HEK293T (cell line): Measurements from ENCODE around the gene CRADD.

Experiments used
- ARNT ChIP-seq: fragments of 450-650 bp; IDR thresholded peaks from 2 replicates; pipeline ENCODE4 v1.6.1; 2017; ENCODE audit warnings: mild to moderate bottlenecking
- BHLHE40 ChIP-seq: fragments of 450-650 bp; IDR thresholded peaks from 2 replicates; pipeline ENCODE4 v1.6.1; 2016; ENCODE audit warnings: mild to moderate bottlenecking, moderate library complexity, borderline replicate concordance
- CTBP1 ChIP-seq: fragments of 450-650 bp; IDR thresholded peaks from 2 replicates; pipeline ENCODE4 v1.6.1; 2016; ENCODE audit warnings: borderline replicate concordance
- ELF4 ChIP-seq: fragments of 450-650 bp; IDR thresholded peaks from 2 replicates; pipeline ENCODE4 v1.6.1; 2017; ENCODE audit warnings: antibody characterized with exemption
- FOXA1 ChIP-seq: fragments of 450-650 bp; IDR thresholded peaks from 2 replicates; pipeline ENCODE4 v1.6.1; 2016; ENCODE audit warnings: mild to moderate bottlenecking
- FOXK2 ChIP-seq: fragments of 450-650 bp; IDR thresholded peaks from 2 replicates; pipeline ENCODE4 v1.6.1; 2016; ENCODE audit warnings: mild to moderate bottlenecking
- FOXM1 ChIP-seq: fragments of 450-650 bp; IDR thresholded peaks from 2 replicates; pipeline ENCODE4 v1.6.1; 2017; ENCODE audit warnings: mild to moderate bottlenecking, borderline replicate concordance
- HDGF ChIP-seq: fragments of 450-650 bp; IDR thresholded peaks from 2 replicates; pipeline ENCODE4 v1.6.1; 2017; ENCODE audit warnings: antibody characterized with exemption, borderline replicate concordance
- NFRKB ChIP-seq: fragments of 450-650 bp; IDR thresholded peaks from 2 replicates; pipeline ENCODE4 v1.6.1; 2016; ENCODE audit warnings: mild to moderate bottlenecking, moderate library complexity
- SP1 ChIP-seq: fragments of 450-650 bp; IDR thresholded peaks from 2 replicates; pipeline ENCODE4 v1.6.1; 2017
- TARDBP ChIP-seq: fragments of 450-650 bp; IDR thresholded peaks from 2 replicates; pipeline ENCODE4 v1.6.1; 2016
- ZNF384 ChIP-seq: fragments of 450-650 bp; IDR thresholded peaks from 2 replicates; pipeline ENCODE4 v1.6.1; 2016
- TF ChIP-seq, protein P1 (sequence below): fragments of 450-650 bp; IDR thresholded peaks from 2 replicates; pipeline ENCODE4 v1.6.1; 2016

DNA sequence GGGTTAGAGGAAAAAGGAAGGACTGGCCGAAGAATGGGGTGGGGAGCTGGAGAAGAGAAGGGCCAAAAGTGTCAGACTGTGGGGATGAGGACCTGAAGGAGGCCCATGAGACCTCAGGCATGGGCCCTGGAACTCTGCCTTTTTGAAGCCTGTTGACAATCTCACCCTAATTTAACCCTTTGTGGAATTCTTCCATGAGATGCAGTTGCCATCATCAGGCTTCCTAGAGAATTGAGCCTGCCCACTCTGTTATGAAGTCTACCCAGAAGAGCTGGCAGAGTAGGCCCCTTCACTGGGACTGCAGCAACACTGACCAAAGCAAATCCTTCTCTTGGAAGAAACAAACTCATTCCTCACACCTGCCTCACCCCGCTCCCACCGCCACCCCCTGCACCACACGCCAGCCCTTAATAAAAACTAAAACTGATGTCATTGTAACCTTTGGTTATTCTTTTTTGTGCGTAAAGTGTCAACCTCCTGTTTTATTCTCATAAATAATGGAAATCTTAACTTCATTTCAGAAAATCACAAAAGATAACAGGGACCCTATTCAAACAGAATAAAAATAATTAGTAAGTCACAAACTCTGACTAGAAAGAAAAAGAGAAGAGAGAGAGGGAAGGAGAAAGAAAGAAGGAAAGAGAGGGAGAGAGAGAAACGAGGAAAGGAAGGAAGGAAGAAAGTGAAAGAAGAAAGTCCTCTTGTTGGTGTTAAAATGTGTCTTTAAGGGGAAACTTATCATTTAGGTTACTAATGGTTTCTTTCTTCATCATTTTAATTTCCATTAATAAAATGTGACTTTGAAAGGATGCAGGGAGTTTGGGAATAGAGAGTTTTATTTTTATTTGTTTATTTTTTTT lies 61.3 kb downstream of the CRADD start:
- TF ChIP-seq NFRKB: no peak
- no peak for TF ChIP-seq BHLHE40
- TF ChIP-seq HDGF: no peak
- no peak for TF ChIP-seq ARNT
- TF ChIP-seq FOXM1: no peak
- no peak for TF ChIP-seq SP1
- no peak for TF ChIP-seq TARDBP
- TF ChIP-seq ELF4: no peak
- no peak for TF ChIP-seq FOXK2
- no peak for TF ChIP-seq FOXA1
- TF ChIP-seq, protein P1, sequence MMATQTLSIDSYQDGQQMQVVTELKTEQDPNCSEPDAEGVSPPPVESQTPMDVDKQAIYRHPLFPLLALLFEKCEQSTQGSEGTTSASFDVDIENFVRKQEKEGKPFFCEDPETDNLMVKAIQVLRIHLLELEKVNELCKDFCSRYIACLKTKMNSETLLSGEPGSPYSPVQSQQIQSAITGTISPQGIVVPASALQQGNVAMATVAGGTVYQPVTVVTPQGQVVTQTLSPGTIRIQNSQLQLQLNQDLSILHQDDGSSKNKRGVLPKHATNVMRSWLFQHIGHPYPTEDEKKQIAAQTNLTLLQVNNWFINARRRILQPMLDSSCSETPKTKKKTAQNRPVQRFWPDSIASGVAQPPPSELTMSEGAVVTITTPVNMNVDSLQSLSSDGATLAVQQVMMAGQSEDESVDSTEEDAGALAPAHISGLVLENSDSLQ: no peak
- no peak for TF ChIP-seq CTBP1
- no peak for TF ChIP-seq ZNF384
